Activated B cell treated with CpG ODN at 0.5 μM for 24 hours (primary cell): Measurements from ENCODE around the gene TMEM141. TPM values are rescaled to one million over a fixed set of nuclear protein-coding genes. Genes with fewer than 3 reads are reported as not detected.

Experiments
- ATAC-seq: fragments of 200-7000 bp; cut with Tn5 transposase; one replicate; pipeline ENCODE4 v1.10.0; 2021; ENCODE audit warnings: low read depth, mild to moderate bottlenecking, moderate library complexity
- CTCF ChIA-PET: fragments of 350-600 bp; sonication (Branson Sonifier 250); formaldehyde crosslinking; loops from one replicate; lab custom pipeline; 2021; ENCODE audit warnings: antibody characterized with exemption; lab: Charles Lee
- POLR2A ChIA-PET: fragments of 350-600 bp; sonication (Branson Sonifier 250); formaldehyde crosslinking; loops from one replicate; lab custom pipeline; 2021; ENCODE audit warnings: antibody characterized with exemption; lab: Charles Lee
- DNase-seq: peaks from one replicate; pipeline ENCODE4 v3.0.0; 2022
- H3K27ac Mint-ChIP-seq: one replicate; pipeline ENCODE4 v1.8.0; 2020; ENCODE audit warnings: mixed read lengths
- H3K27me3 Mint-ChIP-seq: one replicate; pipeline ENCODE4 v1.8.0; 2021; ENCODE audit warnings: mixed read lengths
- H3K36me3 Mint-ChIP-seq: one replicate; pipeline ENCODE4 v1.8.0; 2021; ENCODE audit warnings: low read depth, mixed read lengths
- H3K4me1 Mint-ChIP-seq: one replicate; pipeline ENCODE4 v1.8.0; 2021; ENCODE audit warnings: mixed read lengths
- H3K4me3 Mint-ChIP-seq: one replicate; pipeline ENCODE4 v1.8.0; 2020; ENCODE audit warnings: mild to moderate bottlenecking, mixed read lengths
- H3K9me3 Mint-ChIP-seq: one replicate; pipeline ENCODE4 v1.8.0; 2020; ENCODE audit warnings: mixed read lengths
- intact Hi-C: fragments of 100-400 bp; cut with micrococcal nuclease; formaldehyde crosslinking; loops from one replicate; pipeline ENCODE4 v1.15.1; 2024
- total RNA-seq: library from RNA; stranded (reverse); gene quantifications from 2 replicates; pipeline ENCODE4 v1.2.3, GENCODE V29; 2022
- TF ChIP-seq, protein P1 (sequence below): fragments of 200-600 bp; IDR thresholded peaks from one replicate; pipeline ENCODE4 v1.8.0; 2022; ENCODE audit warnings: antibody characterized with exemption, mild to moderate bottlenecking

TMEM141 gene
- total RNA-seq, 1 donor from 2014 or later, result 34.9 TPM

DNA sequence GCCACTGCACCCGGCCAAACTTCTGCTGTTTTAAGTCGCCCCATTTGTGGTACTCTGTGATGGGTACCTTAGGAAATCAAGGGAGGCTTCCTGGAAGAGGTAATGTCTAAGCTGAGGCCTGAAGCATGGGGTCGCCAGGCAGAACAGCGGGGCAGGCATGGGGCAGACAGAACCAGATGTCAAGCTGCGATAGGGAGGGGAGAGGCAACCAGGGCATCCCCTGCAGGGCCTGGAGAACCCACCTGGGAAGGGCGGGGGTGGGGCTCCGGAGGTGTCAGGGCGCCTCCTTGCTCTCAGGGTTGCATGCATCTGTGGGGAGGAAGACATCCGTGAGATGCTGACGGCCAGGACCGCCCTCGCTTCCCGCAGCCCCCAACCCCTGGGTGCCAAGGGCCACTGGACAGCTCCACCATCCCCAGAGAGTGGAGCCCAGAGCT is 29.6 kb upstream of the TMEM141 start:
- no peak overlapping the region for H3K4me3 Mint-ChIP-seq
- no peaks in the 10 kb centered on the region for H3K27me3 Mint-ChIP-seq
- DNase-seq, result no peak
- intact Hi-C loops, result no loop called here
- H3K36me3 Mint-ChIP-seq, result no peaks in the 10 kb centered on the region
- ATAC-seq, result no peak
- CTCF ChIA-PET, result no interaction called here
- POLR2A ChIA-PET, result interaction anchor here (1.3 to 9.1 kb wide), 2 partner anchors 33 to 273 kb away, joined by 4 to 132 read pairs; no protein-coding TSS in a partner anchor
- no peaks in the 10 kb centered on the region for H3K9me3 Mint-ChIP-seq
- TF ChIP-seq, protein P1, sequence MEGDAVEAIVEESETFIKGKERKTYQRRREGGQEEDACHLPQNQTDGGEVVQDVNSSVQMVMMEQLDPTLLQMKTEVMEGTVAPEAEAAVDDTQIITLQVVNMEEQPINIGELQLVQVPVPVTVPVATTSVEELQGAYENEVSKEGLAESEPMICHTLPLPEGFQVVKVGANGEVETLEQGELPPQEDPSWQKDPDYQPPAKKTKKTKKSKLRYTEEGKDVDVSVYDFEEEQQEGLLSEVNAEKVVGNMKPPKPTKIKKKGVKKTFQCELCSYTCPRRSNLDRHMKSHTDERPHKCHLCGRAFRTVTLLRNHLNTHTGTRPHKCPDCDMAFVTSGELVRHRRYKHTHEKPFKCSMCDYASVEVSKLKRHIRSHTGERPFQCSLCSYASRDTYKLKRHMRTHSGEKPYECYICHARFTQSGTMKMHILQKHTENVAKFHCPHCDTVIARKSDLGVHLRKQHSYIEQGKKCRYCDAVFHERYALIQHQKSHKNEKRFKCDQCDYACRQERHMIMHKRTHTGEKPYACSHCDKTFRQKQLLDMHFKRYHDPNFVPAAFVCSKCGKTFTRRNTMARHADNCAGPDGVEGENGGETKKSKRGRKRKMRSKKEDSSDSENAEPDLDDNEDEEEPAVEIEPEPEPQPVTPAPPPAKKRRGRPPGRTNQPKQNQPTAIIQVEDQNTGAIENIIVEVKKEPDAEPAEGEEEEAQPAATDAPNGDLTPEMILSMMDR, result no peak
- H3K27ac Mint-ChIP-seq, result no peak overlapping the region
- peaks cover 64% of the 10 kb centered on the region for H3K4me1 Mint-ChIP-seq

DNA sequence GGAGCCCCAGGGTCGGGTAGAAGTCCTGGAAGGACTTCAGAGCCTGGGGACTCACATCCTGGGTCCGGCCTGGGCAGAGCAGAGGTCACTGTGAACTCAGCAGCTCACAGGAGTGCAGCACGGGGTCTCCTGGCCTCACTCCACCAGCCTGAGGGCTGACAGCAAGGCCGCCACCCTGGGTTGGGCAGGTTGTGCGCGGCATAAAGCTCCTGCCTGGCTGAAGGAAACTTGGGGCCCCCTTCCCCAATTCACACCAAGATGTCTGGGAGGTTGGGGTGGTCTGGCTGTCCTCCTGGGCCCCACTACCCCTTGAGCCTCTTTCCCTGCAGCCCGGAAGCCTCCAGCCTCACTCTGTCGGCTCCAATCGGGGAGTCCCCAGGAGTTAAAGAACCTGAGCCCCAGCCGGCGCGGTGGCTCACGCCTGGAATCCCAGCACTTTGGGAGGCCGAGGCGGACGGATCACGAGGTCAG is 28.9 kb upstream of the TMEM141 start:
- no peak overlapping the region for H3K27ac Mint-ChIP-seq
- peaks cover 64% of the 10 kb centered on the region for H3K4me1 Mint-ChIP-seq
- POLR2A ChIA-PET, result interaction anchor here (0.6 to 9.1 kb wide), 4 partner anchors 34 to 273 kb away, joined by 4 to 132 read pairs (median 10); no protein-coding TSS in a partner anchor
- TF ChIP-seq, protein P1, result no peak
- H3K4me3 Mint-ChIP-seq, result no peak overlapping the region
- H3K36me3 Mint-ChIP-seq, result no peaks in the 10 kb centered on the region
- H3K27me3 Mint-ChIP-seq, result no peaks in the 10 kb centered on the region
- CTCF ChIA-PET, result no interaction called here
- intact Hi-C loops, result no loop called here
- ATAC-seq, result no peak
- DNase-seq, result no peak
- H3K9me3 Mint-ChIP-seq, result no peaks in the 10 kb centered on the region

DNA sequence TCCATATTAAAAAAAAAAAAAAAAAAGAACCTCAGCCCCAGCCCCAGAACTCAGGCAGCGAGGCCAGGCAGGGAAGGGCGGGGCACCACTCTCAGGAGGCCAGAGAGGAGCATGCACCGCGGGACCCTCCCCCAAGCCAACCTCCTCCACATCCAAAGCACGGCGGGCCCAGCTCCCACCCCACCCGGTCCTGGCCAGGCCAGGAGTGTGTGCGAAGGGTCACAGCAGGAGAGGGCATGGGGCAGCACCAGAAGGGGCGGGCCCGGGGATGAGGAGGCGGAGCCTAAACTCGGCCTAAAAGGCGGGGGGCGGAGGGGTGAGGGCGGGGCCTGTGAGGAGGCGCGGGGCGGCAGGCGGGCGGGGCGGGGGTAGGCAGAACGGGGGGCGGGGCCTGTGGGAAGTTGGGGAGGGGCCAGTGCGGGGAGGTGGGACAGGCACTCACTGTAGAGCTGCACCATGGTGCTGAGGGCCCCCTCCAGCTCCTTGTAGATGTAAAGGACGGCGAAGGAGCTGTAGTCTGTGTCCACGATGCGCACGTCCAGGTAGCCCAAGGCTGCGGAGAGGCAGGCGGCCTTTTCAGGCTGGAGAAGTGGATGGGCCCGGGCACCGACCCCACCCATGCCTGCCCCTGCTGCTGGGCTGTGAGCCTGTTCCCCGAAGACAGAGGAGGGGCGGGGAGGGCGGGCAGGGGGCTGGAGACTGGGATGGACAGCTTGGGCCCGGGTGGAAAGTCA is 28.1 kb upstream of the TMEM141 start:
- TF ChIP-seq, protein P1, result no peak
- Mint-ChIP-seq H3K27ac (no peak overlapping the region), H3K9me3 (no peaks in the 10 kb centered on the region), H3K4me3 (peak overlapping the region; percentile 4), H3K27me3 (no peaks in the 10 kb centered on the region), H3K36me3 (no peaks in the 10 kb centered on the region), H3K4me1 (peaks cover 64% of the 10 kb centered on the region)
- intact Hi-C loops, result no loop called here
- ATAC-seq (peak; percentile 16), DNase-seq (no peak)
- ChIA-PET CTCF (no interaction called here), POLR2A (interaction anchor here (0.6 to 9.1 kb wide), 4 partner anchors 35 to 168 kb away, joined by 4 to 132 read pairs (median 10); no protein-coding TSS in a partner anchor)

DNA sequence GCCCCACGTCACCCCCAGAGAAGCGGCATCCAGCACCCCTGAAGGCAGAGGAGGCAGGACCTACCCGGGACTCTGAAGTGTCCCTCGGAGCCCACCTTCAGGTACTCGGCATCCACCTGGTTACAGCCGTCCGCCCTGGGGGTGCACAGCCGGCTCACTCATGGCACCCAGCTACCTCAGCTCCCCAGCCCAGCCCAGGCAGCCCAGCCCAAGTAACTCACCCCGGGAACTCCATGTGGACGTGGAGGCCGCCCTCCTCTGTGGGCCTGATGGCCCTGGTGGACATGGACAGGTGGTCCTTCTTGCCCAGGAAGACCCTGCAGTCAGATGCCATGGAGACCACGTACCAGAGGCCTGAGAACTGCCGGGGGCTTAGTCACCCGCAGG is 27.5 kb upstream of the TMEM141 start:
- ChIA-PET CTCF (no interaction called here), POLR2A (interaction anchor here (0.7 to 9.1 kb wide), 2 partner anchors 35 to 168 kb away, joined by 4 to 132 read pairs; no protein-coding TSS in a partner anchor)
- DNase-seq, result no peak
- intact Hi-C loops, result no loop called here
- H3K27ac Mint-ChIP-seq, result peak overlapping the region; percentile 35
- H3K36me3 Mint-ChIP-seq, result no peaks in the 10 kb centered on the region
- H3K27me3 Mint-ChIP-seq, result no peaks in the 10 kb centered on the region
- TF ChIP-seq, protein P1, result no peak
- ATAC-seq, result no peak
- peaks cover 59% of the 10 kb centered on the region for H3K4me1 Mint-ChIP-seq
- H3K9me3 Mint-ChIP-seq, result no peaks in the 10 kb centered on the region
- no peak overlapping the region for H3K4me3 Mint-ChIP-seq

DNA sequence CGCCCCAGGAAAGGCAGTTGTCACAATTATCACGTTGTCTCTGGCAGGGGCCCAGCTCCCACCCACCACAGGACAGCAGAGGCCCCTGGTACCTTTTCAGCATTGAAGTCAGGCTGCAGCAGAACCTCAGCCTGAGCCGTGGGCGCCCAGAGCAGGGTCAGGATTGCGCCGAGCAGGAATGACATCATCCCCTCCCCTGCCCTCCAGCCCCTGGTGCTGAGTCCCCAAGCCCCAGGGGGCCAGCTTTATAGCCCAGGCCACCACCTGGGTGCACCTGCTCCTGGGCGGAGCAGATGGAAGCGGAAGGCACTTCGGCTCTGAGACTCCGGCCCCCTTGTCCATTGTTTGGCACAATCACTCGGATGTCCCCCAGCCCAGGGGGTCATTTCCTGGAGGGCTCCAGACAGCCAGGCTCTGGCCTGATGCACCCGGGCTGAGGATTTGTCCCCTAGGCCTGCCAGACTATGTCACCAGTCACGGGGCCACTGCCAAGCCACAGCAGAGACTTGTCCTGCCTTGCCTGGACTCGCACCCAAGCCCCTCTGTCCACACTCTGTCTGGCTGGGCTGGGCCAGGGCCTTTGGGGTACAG is 26.7 kb upstream of the TMEM141 start, which contains the start of gene LCN15:
TSS of gene LCN15 (minus strand) at position 218 of the 591 bp plus-strand sequence. CDS start at position 188, 30 bp downstream.
- Mint-ChIP-seq H3K4me3 (no peak within 1 kb of the TSS), H3K27ac (peak within 1 kb of the TSS; percentile 87), H3K9me3 (no peaks in the 10 kb centered on the region), H3K36me3 (no peaks in the 10 kb centered on the region), H3K4me1 (peaks cover 53% of the 10 kb centered on the region), H3K27me3 (no peaks in the 10 kb centered on the region)
- TF ChIP-seq, protein P1, result no peak
- ChIA-PET CTCF (no interaction called here), POLR2A (interaction anchor here (9.1 kb wide), 1 partner anchor 36 kb away, joined by 132 read pairs; no protein-coding TSS in a partner anchor)
- DNase-seq (no peak), ATAC-seq (no peak)
- intact Hi-C loops, result no loop called here
